Measurements from ENCODE around the gene SLC7A10. TPM values are rescaled to one million over a fixed set of nuclear protein-coding genes. Genes with fewer than 3 reads are reported as not detected.

SLC7A10 gene
- total RNA-seq, 2 donors from 2014 or later: not detected

DNA sequence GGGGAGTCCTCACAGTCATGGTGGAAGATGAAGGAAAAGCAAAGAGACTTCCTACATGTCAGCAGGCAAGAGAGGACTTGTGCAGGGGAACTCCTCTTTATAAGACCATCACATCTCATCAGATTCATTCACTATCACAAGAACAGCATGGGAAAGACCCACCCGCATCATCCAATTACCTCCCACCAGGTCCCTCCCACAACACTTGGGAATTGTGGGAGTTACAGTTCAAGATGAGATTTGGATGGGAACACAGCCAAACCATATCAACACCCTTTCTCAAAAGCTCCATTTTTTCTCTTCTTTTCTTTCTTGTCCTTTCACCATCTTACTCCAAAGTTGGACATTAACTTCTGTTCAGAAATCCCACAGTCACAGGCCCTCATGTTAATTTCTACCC, 36.2 kb downstream of the SLC7A10 start:
- TF ChIP-seq, protein P1, sequence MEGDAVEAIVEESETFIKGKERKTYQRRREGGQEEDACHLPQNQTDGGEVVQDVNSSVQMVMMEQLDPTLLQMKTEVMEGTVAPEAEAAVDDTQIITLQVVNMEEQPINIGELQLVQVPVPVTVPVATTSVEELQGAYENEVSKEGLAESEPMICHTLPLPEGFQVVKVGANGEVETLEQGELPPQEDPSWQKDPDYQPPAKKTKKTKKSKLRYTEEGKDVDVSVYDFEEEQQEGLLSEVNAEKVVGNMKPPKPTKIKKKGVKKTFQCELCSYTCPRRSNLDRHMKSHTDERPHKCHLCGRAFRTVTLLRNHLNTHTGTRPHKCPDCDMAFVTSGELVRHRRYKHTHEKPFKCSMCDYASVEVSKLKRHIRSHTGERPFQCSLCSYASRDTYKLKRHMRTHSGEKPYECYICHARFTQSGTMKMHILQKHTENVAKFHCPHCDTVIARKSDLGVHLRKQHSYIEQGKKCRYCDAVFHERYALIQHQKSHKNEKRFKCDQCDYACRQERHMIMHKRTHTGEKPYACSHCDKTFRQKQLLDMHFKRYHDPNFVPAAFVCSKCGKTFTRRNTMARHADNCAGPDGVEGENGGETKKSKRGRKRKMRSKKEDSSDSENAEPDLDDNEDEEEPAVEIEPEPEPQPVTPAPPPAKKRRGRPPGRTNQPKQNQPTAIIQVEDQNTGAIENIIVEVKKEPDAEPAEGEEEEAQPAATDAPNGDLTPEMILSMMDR (IDR thresholded peaks at IDR 0.05): no peak
- peaks cover under 1 to 2% of the 10 kb centered on the region in 2 donors for H3K4me1 ChIP-seq (ENCODE audit: control insufficient read depth in 1 of 2, low read depth in 2 of 2)
- no peak for ATAC-seq (ENCODE audit: insufficient number of reproducible peaks, low FRiP score, low read depth)
- no peak for DNase-seq (ENCODE audit: low spot score)
- H3K27ac ChIP-seq: no peak overlapping the region
- H3K9me3 ChIP-seq: no peaks in the 10 kb centered on the region
- H3K36me3 ChIP-seq: no peaks in the 10 kb centered on the region
- H3K27me3 ChIP-seq (replicated peaks; ENCODE audit: insufficient read depth): no peaks in the 10 kb centered on the region
- no peak overlapping the region for H3K4me3 ChIP-seq

DNA sequence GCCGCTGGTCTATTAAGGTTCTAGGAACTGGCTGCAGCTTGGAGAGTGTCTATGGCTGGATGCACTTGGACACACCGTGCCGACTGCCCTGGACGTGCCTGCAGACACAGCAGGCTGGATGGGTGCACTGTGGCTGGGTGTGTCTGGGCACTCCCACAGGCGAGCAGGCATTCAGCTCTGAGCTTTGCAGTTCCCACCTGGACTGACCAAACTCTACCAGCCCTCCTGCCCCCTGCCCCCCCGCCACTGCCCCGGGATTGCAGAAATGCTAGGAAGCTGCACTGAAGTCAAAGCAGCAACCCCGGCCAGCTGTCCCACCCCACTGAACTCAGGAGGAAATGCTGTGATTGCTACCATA, 38.5 kb downstream of the SLC7A10 start:
- no peaks in the 10 kb centered on the region for H3K36me3 ChIP-seq
- H3K4me1 ChIP-seq (ENCODE audit: control insufficient read depth in 1 of 2, low read depth in 2 of 2): peaks cover 2 to 12% of the 10 kb centered on the region in 2 donors
- TF ChIP-seq, protein P1 (IDR thresholded peaks at IDR 0.05): no peak
- no peak for DNase-seq (ENCODE audit: low spot score)
- no peaks in the 10 kb centered on the region for H3K9me3 ChIP-seq
- H3K4me3 ChIP-seq: no peak overlapping the region
- H3K27ac ChIP-seq: no peak overlapping the region
- no peak for ATAC-seq (ENCODE audit: insufficient number of reproducible peaks, low FRiP score, low read depth)
- no peaks in the 10 kb centered on the region for H3K27me3 ChIP-seq (replicated peaks; ENCODE audit: insufficient read depth)

DNA sequence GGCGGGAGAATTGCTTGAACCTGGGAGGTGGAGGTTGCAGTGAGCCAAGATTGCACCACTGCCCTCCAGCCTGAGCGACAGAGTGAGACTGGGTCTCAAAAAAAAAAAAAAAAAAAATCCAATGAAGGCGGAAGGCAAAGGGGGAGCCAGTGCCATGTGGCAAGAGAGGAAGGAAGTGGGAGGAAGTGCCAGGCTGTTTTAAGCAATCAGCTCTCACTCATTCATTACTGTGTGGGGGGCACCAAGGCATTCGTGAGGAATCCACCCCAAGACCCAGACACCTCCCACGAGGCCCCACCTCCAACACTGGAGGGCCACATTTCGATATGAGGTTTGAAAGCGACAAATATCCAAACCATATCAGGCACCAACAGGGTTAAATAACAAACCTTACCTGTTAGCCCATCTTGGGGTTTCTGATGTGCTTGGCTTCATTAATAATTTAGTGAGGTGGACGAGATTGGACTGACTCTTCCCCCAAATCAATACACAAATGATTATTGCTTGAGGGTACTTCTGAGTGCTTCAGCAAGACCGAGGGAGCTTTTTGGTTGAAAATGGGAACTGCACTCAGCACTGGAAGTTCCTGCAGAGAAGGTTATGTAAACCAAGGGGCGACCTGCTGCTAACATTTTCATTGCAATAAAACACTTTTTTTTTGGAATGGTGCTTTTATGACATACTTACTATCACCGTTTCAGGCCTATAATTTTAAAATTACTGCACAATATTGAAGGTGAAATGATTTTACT, 39.0 kb downstream of the SLC7A10 start:
- ATAC-seq (ENCODE audit: insufficient number of reproducible peaks, low FRiP score, low read depth) (no peak), DNase-seq (ENCODE audit: low spot score) (no peak)
- H3K27me3 ChIP-seq (replicated peaks; ENCODE audit: insufficient read depth): no peaks in the 10 kb centered on the region
- H3K9me3 ChIP-seq: no peaks in the 10 kb centered on the region
- peaks cover 2 to 12% of the 10 kb centered on the region in 2 donors for H3K4me1 ChIP-seq (ENCODE audit: control insufficient read depth in 1 of 2, low read depth in 2 of 2)
- TF ChIP-seq, protein P1 (IDR thresholded peaks at IDR 0.05): no peak
- H3K27ac ChIP-seq: no peak overlapping the region
- no peak overlapping the region for H3K4me3 ChIP-seq
- H3K36me3 ChIP-seq: no peaks in the 10 kb centered on the region

DNA sequence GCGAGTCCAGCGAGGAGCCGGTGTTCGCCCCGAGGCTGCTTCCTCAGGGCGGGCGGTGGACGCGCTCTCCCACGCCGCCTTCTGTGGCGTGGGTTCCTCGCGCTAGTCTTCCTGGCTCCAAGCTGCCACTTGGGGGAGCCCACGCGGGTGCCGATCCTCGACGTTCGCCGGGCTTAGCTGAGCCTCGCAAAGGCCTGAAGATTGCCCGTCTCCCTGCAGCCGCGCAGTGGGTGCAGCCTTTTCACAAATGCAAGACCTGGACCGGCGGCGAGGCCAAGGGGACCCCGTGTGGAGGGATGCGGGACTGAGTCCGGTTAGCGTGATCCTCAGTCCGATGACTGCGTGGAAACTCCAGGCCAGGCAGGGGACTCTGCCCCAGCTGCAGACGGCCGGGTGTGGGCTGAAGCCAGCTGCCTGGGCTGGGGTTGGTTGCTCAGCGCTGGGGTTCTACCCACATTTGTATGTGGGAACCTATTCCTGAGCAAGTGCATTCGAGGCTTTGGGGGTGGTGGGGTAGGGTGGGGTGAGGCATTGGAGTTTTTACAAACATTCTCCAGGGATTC, 48.2 kb downstream of the SLC7A10 start:
- TF ChIP-seq, protein P1 (IDR thresholded peaks at IDR 0.05): peak; percentile 60
- Histone ChIP-seq H3K4me1 (ENCODE audit: control insufficient read depth in 1 of 2, low read depth in 2 of 2) (peaks cover 16 to 19% of the 10 kb centered on the region in 2 donors), H3K27me3 (replicated peaks; ENCODE audit: insufficient read depth) (no peaks in the 10 kb centered on the region), H3K9me3 (no peaks in the 10 kb centered on the region), H3K4me3 (peak overlapping the region; percentile 98), H3K27ac (peak overlapping the region; percentile 96), H3K36me3 (no peaks in the 10 kb centered on the region)
- ATAC-seq (ENCODE audit: insufficient number of reproducible peaks, low FRiP score, low read depth) (peak; percentile 31), DNase-seq (ENCODE audit: low spot score) (peak; percentile 19)

DNA sequence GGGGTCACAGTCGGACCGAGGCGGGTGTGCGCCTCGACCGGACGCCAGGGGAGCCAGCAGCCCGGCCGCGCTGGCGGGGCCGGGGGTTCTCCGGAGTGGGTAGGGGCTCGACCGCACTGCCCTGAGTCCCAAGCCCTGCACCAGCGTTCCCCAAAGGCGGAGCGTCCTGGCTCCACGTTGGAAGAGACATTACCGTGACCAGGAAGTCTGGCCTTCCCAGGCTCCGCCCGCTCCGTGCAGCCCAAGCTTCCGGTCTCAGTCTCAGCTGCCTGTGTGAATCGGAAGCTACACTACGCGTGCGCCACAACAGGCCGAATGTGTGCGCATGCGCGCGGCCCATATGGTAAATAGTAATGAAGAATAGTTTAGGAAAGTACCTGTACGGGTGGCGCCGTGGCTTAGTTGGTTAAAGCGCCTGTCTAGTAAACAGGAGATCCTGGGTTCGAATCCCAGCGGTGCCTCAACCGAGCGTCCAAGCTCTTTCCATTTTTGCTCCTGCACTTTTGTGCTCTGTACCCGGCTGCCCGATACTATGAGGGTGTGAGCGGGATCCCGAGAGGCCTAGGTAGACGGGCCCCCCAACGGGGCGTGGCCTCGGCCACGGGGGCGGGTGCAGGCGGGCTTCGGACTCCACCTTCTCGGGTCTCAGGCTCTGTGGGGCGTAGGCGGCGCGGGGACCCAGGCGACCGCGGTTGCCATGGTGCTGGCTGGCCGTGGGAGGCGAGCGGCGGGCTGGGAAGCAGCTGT, 48.8 kb downstream of the SLC7A10 start:
- TF ChIP-seq, protein P1 (IDR thresholded peaks at IDR 0.05): peak; percentile 40
- ATAC-seq (ENCODE audit: insufficient number of reproducible peaks, low FRiP score, low read depth) (peak; percentile 93), DNase-seq (ENCODE audit: low spot score) (peak; percentile 85)
- Histone ChIP-seq H3K36me3 (no peaks in the 10 kb centered on the region), H3K4me3 (peak overlapping the region; percentile 98), H3K27me3 (replicated peaks; ENCODE audit: insufficient read depth) (no peaks in the 10 kb centered on the region), H3K9me3 (no peaks in the 10 kb centered on the region), H3K27ac (peak overlapping the region; percentile 96), H3K4me1 (ENCODE audit: control insufficient read depth in 1 of 2, low read depth in 2 of 2) (peaks cover 16 to 19% of the 10 kb centered on the region in 2 donors)

Data from thoracic aorta (tissue), 2 donors.